Measurements from ENCODE around the gene KIAA1671.

The KIAA1671 gene

GRCh38 chr22:25147642-25147928 is 195.1 kb downstream of the KIAA1671 start:
- DNase-seq (ENCODE audit: low spot score), result no peak

GRCh38 chr22:25148149-25148691 is 195.7 kb downstream of the KIAA1671 start:
- no peak for DNase-seq (ENCODE audit: low spot score)

DNA sequence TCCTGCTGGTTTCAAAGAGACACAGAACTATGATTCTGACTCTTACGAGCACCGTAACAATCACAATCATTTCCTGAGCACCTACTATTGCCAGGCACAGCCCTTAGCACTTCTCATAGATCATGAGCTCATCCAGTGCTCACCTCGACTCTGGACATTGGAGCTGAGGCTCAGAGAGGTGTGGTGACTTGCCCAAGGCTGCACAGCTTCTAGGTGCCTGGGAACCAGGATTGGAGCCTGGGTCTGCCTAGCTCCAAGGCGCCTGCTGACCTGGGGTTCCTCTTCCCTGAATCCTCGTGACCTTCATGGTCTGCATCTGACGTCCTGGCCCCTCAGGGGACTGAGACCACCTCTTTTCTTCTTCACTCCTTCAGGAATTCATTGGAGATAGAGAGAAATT is 196.5 kb downstream of the KIAA1671 start:
- DNase-seq (ENCODE audit: low spot score), result no peak

DNA sequence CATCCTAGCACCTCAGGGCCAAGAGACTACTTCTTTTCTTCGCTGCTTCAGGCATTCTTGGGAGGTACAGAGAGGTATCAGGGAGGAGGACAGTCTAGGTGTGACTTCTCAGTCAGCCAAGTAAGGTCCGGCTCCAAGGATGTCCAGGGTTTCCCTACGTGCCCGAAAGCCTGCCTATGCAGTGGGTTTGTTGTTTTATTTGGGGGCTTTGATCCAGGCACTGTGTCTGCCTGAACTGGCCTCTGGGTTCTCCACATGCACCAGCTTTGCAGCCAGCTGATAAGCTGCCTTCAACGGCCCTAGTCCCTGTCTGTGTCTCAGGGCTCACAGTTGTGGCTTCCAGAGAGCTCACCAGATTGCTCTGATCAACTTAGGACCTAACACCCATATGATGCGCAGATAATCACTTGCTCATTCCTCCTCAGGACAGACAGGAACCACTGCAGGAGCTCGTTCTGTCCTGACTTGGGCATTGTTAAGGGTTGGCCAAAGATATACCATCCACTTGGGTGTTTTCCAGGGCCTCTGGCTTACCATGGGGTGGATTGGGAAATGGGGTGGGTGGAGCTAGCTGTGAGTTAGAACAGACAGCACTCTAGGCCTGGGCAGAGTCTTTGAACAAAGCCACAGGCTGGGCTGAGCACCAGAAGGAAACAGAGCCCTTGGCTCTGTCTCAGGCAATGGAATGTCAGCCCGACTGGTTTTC is 201.6 kb downstream of the KIAA1671 start:
- no peak for DNase-seq (ENCODE audit: low spot score)

- DNase-seq (ENCODE audit: low spot score), result no peak
Measured at GRCh38 chr22:25154667-25154999, 202.1 kb downstream of the KIAA1671 start.

DNA sequence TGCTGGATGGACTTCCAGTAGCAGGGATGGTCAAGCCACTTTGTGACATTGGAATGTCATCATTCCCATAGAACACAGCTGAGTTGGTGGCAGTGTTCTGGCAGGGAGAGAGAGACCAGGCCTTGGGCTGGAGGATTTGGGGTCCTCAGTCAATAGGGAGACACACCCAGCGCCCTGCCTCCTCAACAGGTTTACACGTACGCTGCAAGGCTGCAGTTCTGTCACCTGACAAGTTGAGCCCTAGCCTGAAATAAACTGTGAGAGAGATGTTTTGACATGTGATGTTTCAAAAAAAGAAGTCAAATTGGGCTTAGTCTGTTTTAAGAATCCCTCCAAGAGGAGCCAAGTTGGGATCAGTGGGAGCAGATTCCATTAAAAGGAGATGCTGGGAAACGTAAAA is 204.2 kb downstream of the KIAA1671 start:
- DNase-seq (ENCODE audit: low spot score), result no peak

DNA sequence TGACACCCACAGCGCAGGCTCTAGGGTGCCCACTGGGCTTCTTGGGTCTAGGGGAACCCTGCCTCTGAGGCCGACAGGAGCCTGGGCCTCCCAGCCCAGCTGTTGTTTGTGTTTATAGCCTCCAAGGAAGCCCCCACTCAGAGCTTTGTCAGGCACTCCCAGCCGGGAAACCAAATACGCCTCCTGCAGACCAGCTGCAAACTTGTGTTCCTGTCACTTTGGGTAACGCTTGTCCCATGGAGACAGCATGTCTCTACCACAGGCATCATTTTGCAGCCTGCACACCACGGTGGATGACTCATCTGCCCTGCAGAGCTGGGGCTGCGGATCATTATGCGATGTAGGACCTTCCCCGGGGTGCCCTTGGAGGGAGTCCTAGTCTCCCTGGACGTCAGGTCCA is 206.5 kb downstream of the KIAA1671 start:
- DNase-seq (ENCODE audit: low spot score), result no peak

DNA sequence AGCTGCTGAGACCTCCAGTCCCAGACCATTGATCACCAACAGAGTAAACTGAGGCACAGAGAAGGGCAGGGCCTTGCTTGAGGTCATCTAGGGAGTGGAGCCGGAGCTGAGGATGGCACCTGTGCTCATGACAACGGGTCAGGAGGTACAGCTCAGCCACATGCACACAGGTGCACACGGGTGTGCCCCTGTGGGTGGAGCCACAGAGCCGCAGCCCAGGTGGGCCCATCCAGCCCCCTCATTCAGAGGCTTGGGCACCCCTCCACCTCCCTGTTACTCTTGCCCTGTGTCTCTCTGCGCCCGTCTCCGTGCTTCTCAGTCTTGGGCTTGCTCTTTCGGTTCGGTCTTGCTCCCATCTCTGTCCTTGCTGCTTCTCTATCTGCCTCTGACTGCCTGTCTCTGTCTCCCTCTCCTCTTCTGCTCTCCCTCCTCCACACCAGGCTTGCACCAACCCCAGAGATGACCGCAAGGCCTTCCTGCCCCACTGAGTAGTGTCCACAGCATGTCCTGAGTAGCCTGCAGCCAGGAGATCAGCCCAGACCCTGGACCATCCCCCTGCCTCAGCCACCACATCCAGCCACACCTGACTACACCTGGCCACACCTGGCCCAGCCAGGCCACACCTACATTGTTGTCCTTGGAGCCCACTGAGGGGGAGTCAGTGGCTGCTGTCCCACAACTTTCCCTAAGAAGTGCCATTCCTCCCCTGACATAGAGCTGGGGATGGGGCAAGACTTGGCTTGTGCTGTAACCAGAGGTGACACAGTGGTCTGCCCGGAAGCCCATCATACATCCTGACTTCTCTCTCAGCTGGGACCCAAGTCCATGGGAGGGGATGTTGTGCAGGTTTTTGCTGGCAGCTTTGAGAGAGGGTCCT is 207.8 kb downstream of the KIAA1671 start:
- DNase-seq (ENCODE audit: low spot score), result no peak

DNA sequence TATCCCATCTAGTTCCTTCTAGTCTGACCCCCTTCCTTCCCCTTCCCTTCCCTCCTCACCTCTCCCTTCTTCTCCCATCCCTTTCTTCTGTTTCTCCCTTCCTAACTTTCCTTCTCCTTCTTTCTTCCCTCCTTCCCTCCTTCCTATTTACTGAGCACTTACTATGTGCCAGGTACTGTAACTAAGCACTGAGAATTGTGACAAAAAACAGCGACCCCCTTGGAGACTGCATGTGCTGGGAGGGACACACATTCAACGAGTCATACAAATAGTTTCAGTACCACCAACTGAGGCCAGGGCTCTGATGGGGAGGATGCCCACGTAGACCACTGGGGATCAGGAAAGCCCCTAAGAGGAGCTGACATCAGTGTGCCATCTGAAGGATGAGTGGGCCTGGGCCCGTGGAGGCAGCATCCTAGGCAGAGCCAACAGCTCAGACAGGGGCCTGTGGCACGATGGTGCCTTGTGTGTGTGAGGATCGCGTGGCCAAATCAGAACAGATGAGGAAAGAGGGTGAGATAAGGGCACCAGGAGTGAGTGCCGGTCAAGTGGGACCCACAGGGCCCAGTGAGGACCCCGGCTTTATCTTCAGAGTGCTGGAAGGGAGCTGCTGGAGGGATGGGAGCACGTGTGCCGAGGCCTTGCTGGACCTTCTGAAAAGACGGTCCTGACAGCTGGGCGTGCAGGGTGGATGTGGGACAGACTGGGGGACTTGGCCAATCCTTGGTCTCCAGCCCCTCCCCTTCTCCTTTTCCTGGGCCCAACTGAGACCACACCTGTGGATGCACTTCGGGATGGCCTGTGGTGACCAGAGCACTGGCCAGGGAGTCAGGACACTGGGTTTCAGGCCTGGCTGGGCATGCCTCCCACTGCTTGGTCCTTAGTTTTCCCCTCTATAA is 208.8 kb downstream of the KIAA1671 start:
- no peak for DNase-seq (ENCODE audit: low spot score)

DNA sequence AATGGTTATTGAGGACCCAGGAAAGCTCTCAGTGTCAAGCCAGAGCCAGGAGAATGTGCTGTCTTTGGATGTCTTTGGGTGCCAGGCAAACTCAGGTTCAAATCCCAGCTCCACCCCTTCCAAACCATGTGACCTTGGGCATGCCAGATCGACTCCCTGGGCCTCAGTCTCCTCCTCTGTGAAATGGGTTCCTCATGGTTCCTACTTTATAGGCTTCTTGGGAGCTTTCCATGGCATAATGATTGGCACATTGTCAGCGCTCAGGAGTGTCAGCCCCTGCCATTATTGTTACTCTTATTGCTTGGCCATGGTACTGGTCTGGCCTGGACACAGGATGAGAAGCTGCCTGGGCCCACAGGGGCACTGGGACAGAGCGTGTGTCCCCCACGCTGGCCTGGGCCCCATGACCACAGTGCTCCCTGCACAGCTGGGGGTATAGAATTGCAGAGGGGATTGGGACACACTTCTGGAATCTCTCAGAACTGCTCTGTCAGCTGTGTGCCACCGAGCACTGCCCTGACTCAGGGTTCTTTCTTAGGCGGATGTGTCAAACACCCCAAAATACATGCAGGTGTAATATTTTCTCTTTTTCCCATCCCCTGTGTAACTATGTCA is 209.5 kb downstream of the KIAA1671 start:
- DNase-seq (ENCODE audit: low spot score), result no peak

GRCh38 chr22:25162561-25162960 is 210.0 kb downstream of the KIAA1671 start:
- no peak for DNase-seq (ENCODE audit: low spot score)

GRCh38 chr22:25165785-25166184 is 213.3 kb downstream of the KIAA1671 start:
- DNase-seq (ENCODE audit: low spot score), result no peak

DNA sequence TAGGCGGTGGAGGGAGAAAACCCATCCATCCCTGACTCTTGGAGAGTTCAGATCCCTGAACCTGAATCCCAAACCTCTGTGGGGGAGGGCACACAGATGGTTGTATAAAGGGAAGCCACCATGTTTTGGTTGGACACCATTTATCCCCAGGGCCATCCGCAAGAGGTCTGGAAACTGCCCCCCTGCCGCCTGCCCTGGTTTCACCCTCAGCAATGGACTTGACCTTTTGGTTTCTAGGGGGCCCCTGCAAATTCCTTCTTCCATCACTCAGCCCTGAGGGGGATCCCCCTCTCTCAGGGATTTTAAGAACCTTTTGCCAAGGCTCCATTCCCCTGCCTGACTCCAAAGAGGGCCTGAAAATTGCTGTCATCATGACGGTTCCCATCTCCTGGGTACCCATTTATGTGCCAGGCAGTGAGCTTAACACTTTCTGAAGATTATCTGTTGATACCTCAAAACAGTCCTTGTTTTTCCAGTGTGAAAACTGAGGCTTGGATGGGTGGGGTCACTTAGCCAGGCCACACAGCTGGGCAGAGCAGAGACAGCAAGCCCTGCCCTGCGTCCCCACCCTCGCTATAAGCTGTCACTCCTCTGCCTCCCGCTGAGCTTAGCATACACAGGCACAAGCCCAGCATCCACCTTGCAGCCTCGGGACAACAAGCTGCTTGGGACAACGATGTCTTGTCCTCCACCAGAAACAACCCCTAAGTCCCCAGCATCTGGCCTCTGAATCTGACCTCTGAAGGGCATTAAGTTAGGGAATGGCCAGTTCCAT is 213.9 kb downstream of the KIAA1671 start:
- no peak for DNase-seq (ENCODE audit: low spot score)

DNA sequence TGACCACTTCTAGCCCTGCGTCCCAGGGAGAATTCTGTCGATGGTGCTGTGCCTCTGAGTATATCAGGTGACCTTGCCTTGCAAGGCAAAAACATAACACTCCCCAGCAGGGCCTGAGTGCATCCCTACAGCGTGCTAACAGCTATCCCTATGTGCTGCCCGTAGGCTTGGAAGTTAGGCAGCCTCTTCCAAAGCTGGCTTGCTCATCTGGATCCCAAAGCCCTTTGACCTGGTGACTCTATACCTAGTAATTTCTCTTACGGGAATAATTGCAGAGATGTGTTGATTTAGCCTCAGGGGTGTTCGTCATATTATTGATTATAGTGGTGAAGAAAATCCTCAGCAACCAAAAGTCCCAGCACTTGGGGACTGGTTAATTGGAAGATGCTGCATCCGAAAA is 214.6 kb downstream of the KIAA1671 start:
- no peak for DNase-seq (ENCODE audit: low spot score)

DNA sequence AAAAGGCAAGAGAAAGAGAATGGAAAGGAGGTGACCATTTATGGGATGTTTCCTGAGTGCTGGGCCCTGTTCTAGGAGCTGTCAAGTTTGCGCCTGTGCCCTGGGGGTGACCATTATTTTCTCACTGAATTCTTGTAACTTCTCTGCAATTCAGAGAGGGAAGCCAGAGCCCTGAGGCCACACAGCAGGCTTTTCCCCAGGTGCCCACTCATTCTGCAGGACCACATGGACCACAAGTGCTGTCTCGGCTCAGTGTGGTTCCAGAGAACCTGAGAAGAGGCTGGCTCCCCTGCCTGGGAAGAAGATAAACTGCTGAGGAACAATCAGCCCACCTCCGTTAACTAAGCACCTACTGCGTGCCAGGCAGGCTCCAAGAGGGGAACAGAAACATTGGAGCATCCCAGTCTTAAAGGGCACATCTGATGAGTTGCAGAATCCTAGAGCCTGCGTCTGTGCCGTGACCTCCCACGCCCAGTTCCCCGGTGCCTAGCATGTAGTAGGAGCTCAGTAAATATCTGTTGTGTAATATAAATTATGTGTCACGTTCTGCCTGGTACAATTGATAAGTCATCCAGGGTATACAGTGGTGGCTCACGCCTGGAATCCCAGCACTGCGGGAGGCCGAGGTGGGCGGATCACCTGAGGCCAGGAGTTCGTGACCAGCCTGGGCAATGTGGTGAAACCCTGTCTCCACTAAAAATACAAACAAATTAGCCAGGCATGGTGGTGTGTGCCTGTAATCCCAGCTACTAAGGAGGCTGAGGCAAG is 215.5 kb downstream of the KIAA1671 start:
- DNase-seq (ENCODE audit: low spot score), result no peak

GRCh38 chr22:25169278-25170031 is 216.9 kb downstream of the KIAA1671 start:
- no peak for DNase-seq (ENCODE audit: low spot score)

DNA sequence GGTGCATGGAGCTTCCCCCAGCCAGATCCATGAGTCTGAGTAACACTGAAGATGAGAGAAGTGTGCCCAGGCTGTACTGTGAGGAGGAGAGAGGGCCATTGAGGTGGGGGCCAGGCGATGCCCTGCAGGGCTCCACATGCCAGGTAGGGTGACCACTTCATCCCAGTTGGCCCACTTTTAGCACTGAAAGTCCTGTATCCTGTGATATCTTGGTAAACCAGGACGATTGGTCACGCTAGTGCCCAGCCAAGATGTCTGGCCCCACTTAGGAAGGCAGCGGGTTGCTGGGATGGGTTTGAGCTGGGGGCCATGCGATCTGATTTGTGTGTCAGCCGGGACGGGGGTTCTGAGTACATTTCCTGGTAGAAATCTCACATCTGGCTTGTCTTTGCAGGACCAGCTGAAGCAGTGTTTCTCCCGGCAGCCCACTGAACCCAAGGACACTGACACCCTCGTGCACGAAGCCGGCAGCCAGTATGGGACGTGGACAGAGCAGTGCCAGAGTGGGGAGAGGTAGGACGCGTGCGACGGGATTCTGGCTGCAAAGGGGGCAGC is 218.0 kb downstream of the KIAA1671 start:
- DNase-seq (ENCODE audit: low spot score), result no peak

DNA sequence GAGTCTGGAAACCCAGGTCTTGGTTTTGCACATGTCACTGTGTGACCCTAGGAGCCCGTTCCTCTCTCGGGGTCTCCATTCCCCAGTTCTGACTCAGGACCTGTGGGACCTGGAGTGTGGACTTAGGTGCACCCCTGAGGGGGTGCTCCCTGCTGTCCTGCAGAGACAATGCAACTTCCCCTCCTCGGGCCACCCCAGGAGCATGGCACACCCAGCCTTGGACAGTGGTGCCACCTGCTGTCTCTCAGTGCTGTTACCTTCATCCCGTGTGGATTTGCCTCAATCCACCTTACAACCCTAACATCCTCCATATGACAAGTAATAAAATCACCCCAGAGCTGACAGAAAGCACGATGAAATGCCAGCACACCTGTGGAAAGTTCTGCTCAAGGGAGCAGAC is 219.6 kb downstream of the KIAA1671 start:
- no peak for DNase-seq (ENCODE audit: low spot score)

- no peak for DNase-seq (ENCODE audit: low spot score)
Measured at GRCh38 chr22:25174156-25174887, 221.8 kb downstream of the KIAA1671 start.
